H7 (cell line): ENCODE measurements around the gene MPPED2. TPM values are rescaled to one million over a fixed set of nuclear protein-coding genes. Genes with fewer than 3 reads are reported as not detected.
A peak's percentile ranks its signal among the peaks of the same experiment; 100 is the strongest.

Source experiments
- DNase-seq: peaks from one replicate; pipeline ENCODE4 v3.0.0; 2012
- H3K27me3 ChIP-seq: 2 replicates; pipeline ENCODE4 v1.6.0; 2011; ENCODE audit warnings: mild to moderate bottlenecking, low read length; ENCODE audit not compliant: control insufficient read depth, insufficient read depth
- H3K36me3 ChIP-seq: replicated peaks from 2 replicates; pipeline ENCODE4 v1.5.1; 2011; ENCODE audit warnings: low read length; ENCODE audit not compliant: control insufficient read depth, insufficient read depth
- H3K4me3 ChIP-seq: 2 replicates; pipeline ENCODE4 v1.5.1; 2011; ENCODE audit warnings: low read depth, mild to moderate bottlenecking, control low read depth, low read length, moderate library complexity; ENCODE audit not compliant: insufficient read depth
- total RNA-seq: library from RNA; depleted of rRNA; stranded (reverse); fragments of >200 nt; shearing (Covaris generic); gene quantifications from 2 replicates; pipeline ENCODE4 v1.2.3, GENCODE V29; 2014

MPPED2 gene
- total RNA-seq, 1 experiment from 2014 or later: 0.48 TPM

DNA sequence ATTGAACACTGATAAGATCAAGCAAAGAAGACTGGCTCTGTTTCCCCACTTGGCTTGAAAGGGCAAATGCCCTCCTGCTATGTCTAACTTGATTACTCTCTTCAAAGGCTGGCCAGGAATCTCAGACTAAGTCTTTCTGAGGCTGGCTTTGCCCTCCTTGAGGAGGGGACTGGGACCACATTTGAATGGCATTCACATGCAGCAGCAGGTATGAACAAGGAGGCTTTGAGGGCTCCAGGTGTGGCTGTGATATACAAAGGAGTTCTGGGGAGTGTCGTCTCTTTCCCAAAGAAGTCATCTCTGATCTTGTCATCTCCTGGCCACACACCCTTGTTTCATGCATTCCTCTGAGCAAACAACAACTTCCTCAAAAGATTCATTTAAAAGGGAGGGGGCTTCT lies 132.4 kb downstream of the MPPED2 start:
- no peaks in the 10 kb centered on the region for H3K27me3 ChIP-seq
- no peak overlapping the region for H3K4me3 ChIP-seq
- peak; percentile 26 for DNase-seq
- H3K36me3 ChIP-seq: no peaks in the 10 kb centered on the region

DNA sequence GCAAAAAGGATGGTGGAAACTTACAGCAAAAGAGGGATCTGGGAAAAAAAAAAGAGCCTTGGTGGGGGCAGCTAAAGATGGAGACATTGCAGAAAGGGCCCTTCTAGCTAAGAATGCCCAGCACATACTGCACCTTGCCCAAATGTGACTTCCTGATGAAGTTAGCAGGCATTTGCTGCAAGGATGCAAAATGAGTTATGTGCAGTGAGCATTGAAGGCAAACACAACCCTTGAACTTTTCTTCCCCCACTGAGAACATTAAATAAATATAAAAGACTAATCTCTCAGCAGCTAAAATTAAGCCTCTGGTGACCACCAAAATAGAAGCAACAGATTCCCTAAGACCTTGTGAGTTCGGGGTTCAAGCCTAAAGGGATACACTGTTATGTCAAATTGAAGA lies 133.3 kb downstream of the MPPED2 start:
- Histone ChIP-seq H3K4me3 (no peak overlapping the region), H3K36me3 (no peaks in the 10 kb centered on the region), H3K27me3 (no peaks in the 10 kb centered on the region)
- DNase-seq: no peak

DNA sequence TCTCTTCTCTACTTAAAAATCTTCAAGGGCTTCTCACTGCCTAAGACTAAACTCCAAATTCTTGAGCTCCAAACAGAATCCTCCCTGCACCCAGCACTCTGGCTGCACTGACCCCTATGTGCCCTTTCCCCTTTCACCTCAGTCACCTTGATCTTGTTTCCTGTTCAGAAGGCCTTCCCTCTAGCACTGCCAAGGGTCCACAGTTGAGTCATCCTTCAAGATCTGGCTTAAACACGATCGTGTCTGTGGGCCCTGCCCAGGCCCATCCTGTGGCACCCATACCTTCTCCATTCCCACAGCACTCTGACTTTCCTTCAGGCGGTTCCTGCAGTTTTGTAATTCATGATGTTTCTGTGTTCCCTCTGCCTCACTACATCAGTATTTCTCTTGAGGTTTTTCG lies 134.0 kb downstream of the MPPED2 start:
- H3K36me3 ChIP-seq: no peaks in the 10 kb centered on the region
- H3K27me3 ChIP-seq: no peaks in the 10 kb centered on the region
- no peak overlapping the region for H3K4me3 ChIP-seq
- no peak for DNase-seq

DNA sequence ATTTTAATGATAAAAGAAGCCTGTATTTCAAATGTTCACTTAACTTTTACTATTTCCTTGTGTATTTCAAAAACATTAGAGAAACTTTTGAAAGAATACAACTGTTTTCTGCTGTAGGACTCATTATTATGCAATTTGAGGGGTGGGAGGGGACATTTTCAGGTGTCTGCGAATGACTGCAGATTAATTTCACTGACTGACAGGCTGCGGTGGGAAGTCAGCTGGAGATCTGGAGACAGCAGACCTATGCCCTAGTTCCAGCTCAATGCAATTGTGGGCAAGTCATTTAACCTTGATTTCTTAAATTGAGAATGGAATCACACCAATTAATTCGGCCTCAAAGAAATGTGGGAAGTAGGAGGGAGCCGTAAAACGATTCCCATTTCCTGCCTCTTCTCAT lies 134.5 kb downstream of the MPPED2 start:
- Histone ChIP-seq H3K36me3 (no peaks in the 10 kb centered on the region), H3K27me3 (no peaks in the 10 kb centered on the region), H3K4me3 (no peak overlapping the region)
- DNase-seq: no peak

DNA sequence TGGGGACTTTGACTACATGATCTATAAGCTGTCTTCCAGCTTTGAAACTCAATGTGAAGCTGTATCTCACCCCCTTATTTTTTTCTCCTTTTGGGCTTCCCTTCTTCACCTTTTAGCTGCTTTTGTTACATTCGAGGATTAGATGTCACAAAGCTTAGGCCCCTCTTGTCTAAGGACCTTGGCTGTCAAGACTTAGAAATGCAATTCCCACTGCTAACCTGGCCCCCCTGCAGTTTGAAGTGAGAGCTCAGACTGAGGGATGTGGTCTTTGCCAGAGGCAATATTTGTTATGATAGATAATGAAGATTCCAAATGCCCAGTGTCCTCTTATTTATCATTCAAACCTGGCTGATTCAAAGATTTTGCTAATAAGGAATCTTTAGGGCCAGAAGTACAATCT lies 135.0 kb downstream of the MPPED2 start:
- no peak for DNase-seq
- no peaks in the 10 kb centered on the region for H3K27me3 ChIP-seq
- no peaks in the 10 kb centered on the region for H3K36me3 ChIP-seq
- no peak overlapping the region for H3K4me3 ChIP-seq

DNA sequence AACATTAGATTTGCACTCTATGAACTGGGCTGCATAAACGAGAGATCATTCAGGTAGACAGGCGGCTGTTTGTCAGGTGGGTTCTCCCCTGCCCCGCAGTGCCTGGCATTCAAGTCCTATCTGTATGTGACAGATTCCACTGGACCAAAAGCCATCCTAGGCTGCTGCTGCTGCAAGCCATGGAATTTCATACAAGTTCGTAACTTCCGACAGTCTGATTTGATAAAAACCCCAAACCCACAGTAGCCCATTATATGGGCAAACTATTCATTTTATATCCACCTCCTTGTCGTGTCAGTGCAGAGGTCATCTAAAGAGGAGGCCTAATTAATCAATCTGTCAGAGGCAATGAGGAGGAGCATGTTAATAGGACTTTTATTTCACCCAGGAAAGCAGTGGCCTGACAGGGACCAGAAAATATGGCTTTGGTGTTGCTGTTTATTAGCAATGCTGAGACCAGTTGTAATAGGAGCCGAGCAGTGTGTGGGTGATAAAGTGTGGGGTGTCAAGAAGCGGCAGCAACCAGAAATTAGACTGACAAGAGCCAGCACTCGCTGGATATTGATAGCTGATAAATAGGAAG lies 139.0 kb downstream of the MPPED2 start:
- Histone ChIP-seq H3K4me3 (no peak overlapping the region), H3K27me3 (no peaks in the 10 kb centered on the region), H3K36me3 (no peaks in the 10 kb centered on the region)
- DNase-seq: no peak

DNA sequence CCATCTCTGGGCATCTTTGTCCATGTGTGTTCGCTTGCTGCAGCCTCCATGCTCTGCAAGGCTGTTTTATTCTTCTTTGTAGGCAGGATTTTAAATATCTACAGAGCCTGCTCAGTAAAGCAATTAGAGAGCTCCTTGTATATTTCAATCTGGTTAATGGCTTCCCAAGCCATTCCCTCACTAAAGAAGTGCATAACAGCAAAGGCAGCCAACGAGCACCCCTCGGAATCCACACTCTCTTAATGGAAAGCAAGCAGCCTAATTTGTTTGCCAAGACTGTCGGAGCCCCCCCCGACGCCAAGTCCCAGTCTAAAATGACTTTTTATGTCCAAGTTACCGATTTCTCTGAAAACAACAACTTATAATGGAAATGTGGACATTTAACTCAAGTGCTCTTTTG lies 139.6 kb downstream of the MPPED2 start:
- no peak for DNase-seq
- Histone ChIP-seq H3K4me3 (no peak overlapping the region), H3K36me3 (no peaks in the 10 kb centered on the region), H3K27me3 (no peaks in the 10 kb centered on the region)

DNA sequence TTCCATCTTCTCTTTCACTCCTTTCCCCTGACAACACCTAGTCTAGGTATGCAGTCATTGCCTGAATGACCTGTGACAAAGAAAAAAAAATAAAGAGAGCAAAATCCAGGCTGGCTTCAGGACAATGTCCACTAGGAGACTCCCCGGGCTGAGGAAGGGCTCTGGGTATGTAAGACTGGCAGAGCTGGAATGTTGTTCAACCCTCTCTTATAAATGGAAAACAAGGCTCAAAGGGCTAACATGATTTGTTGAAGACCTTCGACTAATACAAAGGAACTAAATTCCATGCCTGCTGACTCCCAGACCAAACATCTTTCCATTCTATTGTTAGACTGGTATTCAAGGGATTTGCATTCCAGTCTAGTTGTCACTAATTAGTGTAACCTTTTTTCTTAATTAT lies 141.1 kb downstream of the MPPED2 start:
- DNase-seq: peak; percentile 25
- H3K4me3 ChIP-seq: no peak overlapping the region
- H3K27me3 ChIP-seq: no peaks in the 10 kb centered on the region
- no peaks in the 10 kb centered on the region for H3K36me3 ChIP-seq

DNA sequence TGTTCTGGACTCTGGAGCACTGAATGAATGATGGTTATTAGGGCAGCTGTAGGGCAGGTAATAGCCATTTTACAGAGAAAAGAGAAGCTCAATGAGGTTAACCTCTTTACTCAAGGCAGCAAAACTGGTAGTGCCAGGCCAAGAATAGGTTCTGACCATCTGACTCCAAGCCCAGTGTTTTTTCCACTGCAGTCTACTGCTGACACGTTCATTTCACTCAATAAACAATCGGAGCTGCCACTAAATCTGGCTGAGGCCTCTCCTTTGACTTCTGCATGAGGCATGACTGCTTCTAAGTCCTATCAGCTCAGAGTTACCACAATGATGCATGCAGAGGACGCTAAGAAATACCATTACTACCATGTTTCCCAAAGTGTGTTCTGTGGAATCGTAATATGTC lies 145.6 kb downstream of the MPPED2 start:
- no peaks in the 10 kb centered on the region for H3K36me3 ChIP-seq
- H3K4me3 ChIP-seq: no peak overlapping the region
- no peaks in the 10 kb centered on the region for H3K27me3 ChIP-seq
- no peak for DNase-seq

DNA sequence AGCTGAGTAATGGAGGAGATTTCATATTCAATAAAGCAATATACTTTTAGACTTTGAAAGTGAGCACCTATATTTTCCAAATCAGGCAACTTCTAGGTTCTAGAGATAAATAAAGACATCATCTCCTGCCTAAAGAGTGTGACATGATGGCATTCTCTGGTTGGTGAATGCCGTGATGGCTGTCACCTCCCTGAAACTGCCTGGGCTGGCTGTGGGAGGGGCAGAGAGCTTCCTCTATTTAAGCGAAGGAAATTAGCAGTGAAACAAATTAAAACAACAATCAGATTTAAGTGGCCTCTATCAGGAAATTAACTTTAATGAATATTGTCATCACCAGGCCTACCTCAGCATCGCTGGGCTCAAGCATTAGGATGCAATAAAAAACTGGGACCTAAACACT lies 149.4 kb downstream of the MPPED2 start:
- no peak overlapping the region for H3K4me3 ChIP-seq
- no peak for DNase-seq
- no peaks in the 10 kb centered on the region for H3K36me3 ChIP-seq
- H3K27me3 ChIP-seq: no peaks in the 10 kb centered on the region

DNA sequence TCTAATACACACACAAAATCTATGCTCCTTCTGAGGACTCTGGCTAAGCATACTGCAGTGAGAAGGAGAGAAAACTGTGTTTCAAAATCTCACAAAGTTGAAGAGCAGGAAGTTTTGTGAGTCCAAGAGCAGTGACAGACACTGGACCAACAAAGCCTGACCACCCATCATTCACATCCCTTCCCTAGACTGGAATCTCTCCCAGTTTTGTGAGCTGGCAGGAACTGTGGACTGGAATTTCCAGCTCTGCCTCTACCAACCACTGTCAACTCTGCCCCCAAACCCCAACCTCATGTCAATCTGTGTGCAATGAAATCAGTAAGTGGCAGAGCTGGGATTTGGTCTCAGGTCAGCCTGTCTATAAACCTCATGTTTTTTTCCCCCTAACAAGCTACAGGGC lies 150.7 kb downstream of the MPPED2 start:
- Histone ChIP-seq H3K36me3 (no peaks in the 10 kb centered on the region), H3K4me3 (no peak overlapping the region), H3K27me3 (no peaks in the 10 kb centered on the region)
- no peak for DNase-seq

DNA sequence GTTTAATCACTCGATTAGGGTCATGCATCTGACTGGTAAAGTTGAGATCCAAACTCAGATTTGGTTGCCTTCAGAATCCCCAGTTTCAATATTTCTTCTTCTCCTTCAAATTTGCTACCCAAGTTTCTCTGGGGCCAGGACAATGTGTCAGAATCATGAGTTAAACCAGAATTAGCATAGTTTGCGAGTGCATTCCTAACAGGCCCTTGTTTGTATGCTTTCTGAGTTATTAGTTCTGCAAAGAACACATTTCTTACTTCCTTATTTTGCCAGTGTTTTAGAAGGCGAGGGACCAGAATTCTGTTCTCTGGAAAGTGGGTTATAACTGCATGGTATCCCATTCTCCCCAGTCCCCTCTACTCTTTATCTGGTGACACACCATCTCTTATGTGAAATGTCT lies 151.3 kb downstream of the MPPED2 start:
- H3K36me3 ChIP-seq: no peaks in the 10 kb centered on the region
- no peak for DNase-seq
- no peaks in the 10 kb centered on the region for H3K27me3 ChIP-seq
- no peak overlapping the region for H3K4me3 ChIP-seq

DNA sequence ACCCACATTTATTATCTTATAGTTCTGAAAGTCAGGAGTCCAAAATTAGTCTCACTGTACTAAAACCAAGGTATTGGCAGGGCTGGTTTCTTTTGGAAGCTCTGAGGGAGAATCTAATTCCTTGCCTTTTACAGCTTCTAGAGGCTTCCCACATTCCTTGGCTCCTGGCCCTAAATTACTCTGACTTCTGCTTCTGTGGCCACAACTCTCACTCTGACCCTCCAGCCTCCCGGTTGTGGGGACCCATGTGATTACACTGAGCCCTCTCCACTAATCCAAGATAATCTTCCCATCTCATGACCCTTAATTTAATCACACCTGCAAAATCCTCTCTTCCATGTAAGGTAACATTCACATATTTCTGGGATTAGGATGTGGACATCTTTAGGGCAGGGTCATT lies 152.3 kb downstream of the MPPED2 start:
- Histone ChIP-seq H3K4me3 (no peak overlapping the region), H3K27me3 (no peaks in the 10 kb centered on the region), H3K36me3 (no peaks in the 10 kb centered on the region)
- DNase-seq: no peak

DNA sequence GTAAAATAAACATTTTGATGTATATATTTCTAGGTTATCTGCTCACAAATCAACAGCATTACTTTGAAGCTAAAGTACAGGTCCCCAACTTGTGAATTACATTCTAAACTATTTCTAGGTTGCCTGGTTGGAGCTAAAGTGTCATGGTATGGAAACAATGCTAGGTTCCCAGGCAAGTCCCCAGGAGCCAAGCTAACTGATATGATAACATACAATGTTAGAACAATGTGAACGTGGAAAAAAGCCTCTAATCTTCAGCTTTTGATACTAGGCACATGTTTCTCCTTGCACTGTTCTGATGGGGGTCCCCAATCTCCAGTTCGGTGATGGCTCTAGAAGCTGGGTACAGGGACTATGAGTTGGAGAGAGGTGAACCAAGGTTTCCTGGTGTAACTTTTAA lies 153.4 kb downstream of the MPPED2 start:
- H3K4me3 ChIP-seq: no peak overlapping the region
- no peak for DNase-seq
- H3K36me3 ChIP-seq: no peaks in the 10 kb centered on the region
- H3K27me3 ChIP-seq: no peaks in the 10 kb centered on the region

DNA sequence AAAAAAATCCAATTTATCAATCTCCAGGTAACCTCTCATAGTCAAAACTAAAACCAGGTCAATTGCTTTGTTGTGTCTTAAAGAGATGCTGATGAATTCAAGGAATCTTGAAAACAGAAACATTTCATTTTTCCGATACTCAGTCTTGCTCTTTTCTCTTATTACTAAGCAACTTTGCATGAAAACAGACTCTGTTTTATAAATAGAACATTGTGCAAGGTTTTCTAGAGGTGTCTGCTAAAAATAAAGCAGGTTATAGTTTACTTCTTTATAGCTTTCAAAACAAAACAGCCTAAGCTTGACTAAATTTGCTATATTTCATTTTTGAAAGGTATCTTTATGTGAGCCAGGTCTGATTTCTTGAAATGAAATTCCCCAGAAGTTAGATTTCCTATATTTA lies 154.0 kb downstream of the MPPED2 start:
- DNase-seq: no peak
- no peaks in the 10 kb centered on the region for H3K27me3 ChIP-seq
- H3K4me3 ChIP-seq: no peak overlapping the region
- H3K36me3 ChIP-seq: no peaks in the 10 kb centered on the region

DNA sequence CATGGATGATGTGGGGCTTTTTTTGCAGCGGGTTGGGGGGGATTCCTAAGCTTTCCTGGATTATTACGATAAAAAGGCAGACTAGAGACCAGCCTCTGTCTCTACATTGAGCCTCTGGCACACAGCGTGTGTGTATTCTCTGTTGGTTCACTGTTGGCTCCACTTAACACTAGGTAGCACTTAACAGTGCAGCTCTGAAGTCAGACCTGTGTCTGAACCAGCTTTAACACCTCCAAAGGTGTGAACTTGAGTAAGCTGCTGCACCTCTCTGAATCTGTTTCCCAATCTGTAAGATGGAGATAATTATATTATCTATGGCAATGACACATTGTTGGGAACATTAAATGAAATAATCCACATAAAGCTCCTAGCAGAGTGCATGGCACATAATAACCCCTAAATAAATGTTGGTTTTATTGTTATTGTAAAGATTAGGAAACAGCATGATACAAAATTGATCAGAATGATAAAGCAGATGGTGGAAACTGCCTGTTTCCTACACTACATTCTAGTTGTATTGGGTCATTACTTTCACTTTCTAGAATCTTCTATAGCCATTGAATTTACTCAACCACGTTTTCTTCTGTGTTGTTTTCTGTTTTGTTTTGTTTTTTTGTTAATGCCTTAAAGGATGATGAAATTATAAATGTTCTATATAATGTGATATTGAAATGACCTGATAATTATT lies 154.9 kb downstream of the MPPED2 start:
- H3K4me3 ChIP-seq: no peak overlapping the region
- no peaks in the 10 kb centered on the region for H3K27me3 ChIP-seq
- no peaks in the 10 kb centered on the region for H3K36me3 ChIP-seq
- no peak for DNase-seq
